ENCODE results near the gene TSPO.

- TF ChIP-seq CTCF (optimal IDR thresholded peaks at IDR 0.05 in 1 of 3, IDR thresholded peaks at IDR 0.05 in 1 of 3, conservative IDR thresholded peaks at IDR 0.05 in 1 of 3; ENCODE audit: extremely low read depth in 1 of 3, insufficient read depth in 2 of 3, low read length in 3 of 3) (no peak), EZH2 (IDR thresholded peaks at IDR 0.05; ENCODE audit: low read length) (no peak)
Measured at GRCh38 chr22:43155789-43156188, 4.4 kb downstream of the TSPO start.
